ENCODE data around the gene SFXN3.

DNA sequence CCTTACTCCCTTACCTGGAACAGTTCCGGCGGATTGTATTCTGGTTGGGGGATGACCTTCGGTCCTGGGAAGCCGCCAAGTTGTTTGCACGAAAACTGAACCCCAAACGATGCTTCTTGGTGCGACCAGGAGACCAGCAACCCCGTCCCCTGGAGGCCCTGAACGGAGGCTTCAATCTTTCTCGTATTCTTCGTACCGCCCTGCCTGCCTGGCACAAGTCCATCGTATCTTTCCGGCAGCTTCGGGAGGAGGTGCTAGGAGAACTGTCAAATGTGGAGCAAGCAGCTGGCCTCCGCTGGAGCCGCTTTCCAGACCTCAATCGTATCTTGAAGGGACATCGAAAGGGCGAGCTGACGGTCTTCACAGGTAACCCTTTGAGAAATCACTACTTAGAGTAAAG is 41.9 kb upstream of the SFXN3 start:
- TF ChIP-seq POLR2AphosphoS5 (IDR thresholded peaks at IDR 0.05; ENCODE audit: low read depth) = no peak
- no peak for TF ChIP-seq EZH2 (IDR thresholded peaks at IDR 0.05; ENCODE audit: low read depth, unreplicated experiment)
- no peak for TF ChIP-seq CTCF (conservative IDR thresholded peaks at IDR 0.05; ENCODE audit: low read depth in 2 of 2)
- TF ChIP-seq, protein P1, sequence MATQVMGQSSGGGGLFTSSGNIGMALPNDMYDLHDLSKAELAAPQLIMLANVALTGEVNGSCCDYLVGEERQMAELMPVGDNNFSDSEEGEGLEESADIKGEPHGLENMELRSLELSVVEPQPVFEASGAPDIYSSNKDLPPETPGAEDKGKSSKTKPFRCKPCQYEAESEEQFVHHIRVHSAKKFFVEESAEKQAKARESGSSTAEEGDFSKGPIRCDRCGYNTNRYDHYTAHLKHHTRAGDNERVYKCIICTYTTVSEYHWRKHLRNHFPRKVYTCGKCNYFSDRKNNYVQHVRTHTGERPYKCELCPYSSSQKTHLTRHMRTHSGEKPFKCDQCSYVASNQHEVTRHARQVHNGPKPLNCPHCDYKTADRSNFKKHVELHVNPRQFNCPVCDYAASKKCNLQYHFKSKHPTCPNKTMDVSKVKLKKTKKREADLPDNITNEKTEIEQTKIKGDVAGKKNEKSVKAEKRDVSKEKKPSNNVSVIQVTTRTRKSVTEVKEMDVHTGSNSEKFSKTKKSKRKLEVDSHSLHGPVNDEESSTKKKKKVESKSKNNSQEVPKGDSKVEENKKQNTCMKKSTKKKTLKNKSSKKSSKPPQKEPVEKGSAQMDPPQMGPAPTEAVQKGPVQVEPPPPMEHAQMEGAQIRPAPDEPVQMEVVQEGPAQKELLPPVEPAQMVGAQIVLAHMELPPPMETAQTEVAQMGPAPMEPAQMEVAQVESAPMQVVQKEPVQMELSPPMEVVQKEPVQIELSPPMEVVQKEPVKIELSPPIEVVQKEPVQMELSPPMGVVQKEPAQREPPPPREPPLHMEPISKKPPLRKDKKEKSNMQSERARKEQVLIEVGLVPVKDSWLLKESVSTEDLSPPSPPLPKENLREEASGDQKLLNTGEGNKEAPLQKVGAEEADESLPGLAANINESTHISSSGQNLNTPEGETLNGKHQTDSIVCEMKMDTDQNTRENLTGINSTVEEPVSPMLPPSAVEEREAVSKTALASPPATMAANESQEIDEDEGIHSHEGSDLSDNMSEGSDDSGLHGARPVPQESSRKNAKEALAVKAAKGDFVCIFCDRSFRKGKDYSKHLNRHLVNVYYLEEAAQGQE (IDR thresholded peaks at IDR 0.05; ENCODE audit: unreplicated experiment) = no peak
- no peak for TF ChIP-seq CREB1 (CRISPR knock-in tag; IDR thresholded peaks at IDR 0.05; ENCODE audit: low read depth)
- TF ChIP-seq EZH2phosphoT487 (IDR thresholded peaks at IDR 0.05; ENCODE audit: unreplicated experiment) = no peak
